ENCODE measurements around the gene TDRD12.
"Not testable (repeated sequence)": the region's sequence is repeated elsewhere in the genome, so short reads cannot be mapped to it uniquely, and the experiment has no call there.

Gene TDRD12

GRCh38 chr19:32824916-32825608 lies 105.5 kb downstream of the TDRD12 start:
- no peak for DNase-seq
- intact Hi-C loops (cut with DNase I): no loop called here

- intact Hi-C loops (cut with DNase I): no loop called here
- no peak for DNase-seq
These were observed 108.6 kb downstream of the TDRD12 start for GRCh38 chr19:32828139-32828538.

- DNase-seq: peak in 1 of 10 donors; percentile 43
- intact Hi-C loops (cut with DNase I): no loop called here
These were observed 109.2 kb downstream of the TDRD12 start for GRCh38 chr19:32828643-32829344.

- no peak for DNase-seq
- intact Hi-C loops (cut with DNase I): no loop called here
These were observed 109.9 kb downstream of the TDRD12 start for GRCh38 chr19:32829345-32829896.

- intact Hi-C loops (cut with DNase I): no loop called here
- no peak for DNase-seq
These were observed 110.9 kb downstream of the TDRD12 start for GRCh38 chr19:32830231-32831014.

GRCh38 chr19:32831611-32832010 lies 112.0 kb downstream of the TDRD12 start:
- intact Hi-C loops (cut with DNase I): no loop called here

GRCh38 chr19:32832094-32832493 lies 112.5 kb downstream of the TDRD12 start:
- DNase-seq; intact Hi-C loops (cut with DNase I): not testable (repeated sequence)

More at GRCh38 chr19:32831611-32832010, 112.0 kb downstream of the TDRD12 start:
- DNase-seq: no peak

GRCh38 chr19:32832825-32833224 lies 113.3 kb downstream of the TDRD12 start:
- intact Hi-C loops (cut with DNase I); DNase-seq: not testable (repeated sequence)

GRCh38 chr19:32833388-32833787 lies 113.8 kb downstream of the TDRD12 start:
- intact Hi-C loops (cut with DNase I); DNase-seq: not testable (repeated sequence)

- DNase-seq: no peak
- intact Hi-C loops (cut with DNase I): no loop called here
These were observed 118.0 kb downstream of the TDRD12 start for GRCh38 chr19:32837531-32837930.

GRCh38 chr19:32842061-32842460 lies 122.5 kb downstream of the TDRD12 start:
- intact Hi-C loops (cut with DNase I): no loop called here
- no peak for DNase-seq

- intact Hi-C loops (cut with DNase I): no loop called here
- DNase-seq: peak in 1 of 10 donors; percentile 56
These were observed 124.2 kb downstream of the TDRD12 start for GRCh38 chr19:32843716-32844245.

- DNase-seq; intact Hi-C loops (cut with DNase I): not testable (repeated sequence)
These were observed 128.5 kb downstream of the TDRD12 start for GRCh38 chr19:32848035-32848434.

GRCh38 chr19:32852216-32852615 lies 132.6 kb downstream of the TDRD12 start:
- DNase-seq: peak in 2 of 10 donors; percentile 28 to 53
- intact Hi-C loops (cut with DNase I): no loop called here

GRCh38 chr19:32856818-32857217 lies 137.3 kb downstream of the TDRD12 start:
- DNase-seq: peak in 1 of 10 donors; percentile 32
- intact Hi-C loops (cut with DNase I): not testable (repeated sequence)

GRCh38 chr19:32857584-32857983 lies 138.0 kb downstream of the TDRD12 start:
- intact Hi-C loops (cut with DNase I): no loop called here
- peak in 1 of 10 donors; percentile 46 for DNase-seq

- peak in 2 of 10 donors; percentile 35 to 51 for DNase-seq
- intact Hi-C loops (cut with DNase I): no loop called here
These were observed 138.6 kb downstream of the TDRD12 start for GRCh38 chr19:32858155-32858554.

GRCh38 chr19:32858559-32858958 lies 139.0 kb downstream of the TDRD12 start:
- intact Hi-C loops (cut with DNase I): no loop called here
- peak in 1 of 10 donors; percentile 49 for DNase-seq

GRCh38 chr19:32859591-32859990 lies 140.0 kb downstream of the TDRD12 start:
- DNase-seq: peak in 2 of 10 donors; percentile 47 to 55
- intact Hi-C loops (cut with DNase I): no loop called here

GRCh38 chr19:32861596-32861995 lies 142.0 kb downstream of the TDRD12 start:
- DNase-seq: peak in 2 of 10 donors; percentile 17 to 46
- intact Hi-C loops (cut with DNase I): no loop called here

Measured in posterior cingulate gyrus (tissue), 11 donors.